Right ventricle myocardium inferior (tissue), 1 donor: ENCODE data around the gene LRRN4CL. TPM values are rescaled to one million over a fixed set of nuclear protein-coding genes. Genes with fewer than 3 reads are reported as not detected.
"Not testable (repeated sequence)": the region's sequence is repeated elsewhere in the genome, so short reads cannot be mapped to it uniquely, and the experiment has no call there.

Experiments used
- ATAC-seq: fragments of 200-7000 bp; cut with Tn5 transposase; one replicate; pipeline ENCODE4 v1.9.1; 2020; ENCODE audit warnings: mild to moderate bottlenecking, moderate library complexity
- DNase-seq: peaks from one replicate; pipeline ENCODE4 v3.0.0; 2021; ENCODE audit errors: missing footprints
- intact Hi-C: fragments of 100-400 bp; cut with DNase I; formaldehyde crosslinking; loops from one replicate; pipeline ENCODE4 v1.11.0; 2022
- total RNA-seq: library from RNA; stranded (reverse); fragmentation: NEBNext Ultra II Directional; extraction: Animal tissue kit (Norgen Biotek cat#: 25700); gene quantifications from one replicate; pipeline ENCODE4 v1.2.1, GENCODE V29; 2021
- donor health status: DM: no; HTN: yes; CAD: no; lungs with severe emphysema.

Gene LRRN4CL
- total RNA-seq, 1 donor from 2014 or later, result 4.5 TPM

- ATAC-seq (peak; percentile 98), DNase-seq (peak; percentile 98)
- intact Hi-C loops, result loop anchor here (1.0 to 5.0 kb wide), 4 partner anchors 12 to 118 kb away; partner anchors contain the start of genes AHNAK, BSCL2, GNG3 and HNRNPUL2
Observed at GRCh38 chr11:62665075-62665598, 24.2 kb downstream of the LRRN4CL start, which contains the start of the genes C11orf98 and CSKMT. TSS of gene C11orf98 (minus strand) at chr11:62665210. CDS start at chr11:62665169, 41 bp downstream. TSS of gene CSKMT (plus strand) at chr11:62665312. CDS start at chr11:62665880, 568 bp downstream.

- peak; percentile 12 for ATAC-seq
- DNase-seq, result no peak
- intact Hi-C loops, result loop anchor here (1.0 to 5.0 kb wide), 5 partner anchors 11 to 117 kb away; partner anchors contain the start of genes AHNAK, BSCL2, EML3 and GNG3
Observed at GRCh38 chr11:62664405-62665074, 24.8 kb downstream of the LRRN4CL start.

DNA sequence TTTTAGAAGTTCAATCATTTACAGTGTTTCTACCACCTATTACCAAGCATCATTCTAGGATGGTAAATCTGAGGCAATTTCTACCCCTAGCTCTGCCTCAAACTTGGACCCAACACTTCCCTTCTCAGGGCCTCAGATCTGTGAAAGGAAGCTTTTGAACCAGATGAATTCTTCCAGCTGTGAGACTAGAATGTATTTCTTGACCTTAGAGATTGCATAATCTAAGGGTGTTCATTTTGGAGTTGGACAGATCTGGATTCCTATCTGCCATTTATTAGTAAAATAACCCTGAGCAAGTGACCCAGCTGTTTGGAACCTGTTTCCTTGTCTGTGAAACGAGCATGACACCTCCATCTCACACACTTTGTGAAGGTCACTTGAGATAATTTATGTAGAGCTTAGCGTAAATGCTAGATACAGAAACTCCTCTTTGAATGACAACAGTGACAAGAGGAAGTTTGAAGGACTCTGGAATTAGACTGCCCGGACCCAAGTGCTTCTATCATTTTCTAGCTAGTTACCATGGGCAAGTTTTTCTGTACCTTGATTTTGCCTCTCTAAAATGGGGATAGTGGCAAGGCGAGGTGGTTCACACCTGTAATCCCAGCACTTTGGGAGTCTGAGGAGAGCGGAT lies 32.4 kb downstream of the LRRN4CL start:
- DNase-seq (no peak), ATAC-seq (no peak)
- intact Hi-C loops, result no loop called here

- no peak for ATAC-seq
- no peak for DNase-seq
- intact Hi-C loops, result no loop called here
Observed at GRCh38 chr11:62654297-62654696, 35.0 kb downstream of the LRRN4CL start.

DNA sequence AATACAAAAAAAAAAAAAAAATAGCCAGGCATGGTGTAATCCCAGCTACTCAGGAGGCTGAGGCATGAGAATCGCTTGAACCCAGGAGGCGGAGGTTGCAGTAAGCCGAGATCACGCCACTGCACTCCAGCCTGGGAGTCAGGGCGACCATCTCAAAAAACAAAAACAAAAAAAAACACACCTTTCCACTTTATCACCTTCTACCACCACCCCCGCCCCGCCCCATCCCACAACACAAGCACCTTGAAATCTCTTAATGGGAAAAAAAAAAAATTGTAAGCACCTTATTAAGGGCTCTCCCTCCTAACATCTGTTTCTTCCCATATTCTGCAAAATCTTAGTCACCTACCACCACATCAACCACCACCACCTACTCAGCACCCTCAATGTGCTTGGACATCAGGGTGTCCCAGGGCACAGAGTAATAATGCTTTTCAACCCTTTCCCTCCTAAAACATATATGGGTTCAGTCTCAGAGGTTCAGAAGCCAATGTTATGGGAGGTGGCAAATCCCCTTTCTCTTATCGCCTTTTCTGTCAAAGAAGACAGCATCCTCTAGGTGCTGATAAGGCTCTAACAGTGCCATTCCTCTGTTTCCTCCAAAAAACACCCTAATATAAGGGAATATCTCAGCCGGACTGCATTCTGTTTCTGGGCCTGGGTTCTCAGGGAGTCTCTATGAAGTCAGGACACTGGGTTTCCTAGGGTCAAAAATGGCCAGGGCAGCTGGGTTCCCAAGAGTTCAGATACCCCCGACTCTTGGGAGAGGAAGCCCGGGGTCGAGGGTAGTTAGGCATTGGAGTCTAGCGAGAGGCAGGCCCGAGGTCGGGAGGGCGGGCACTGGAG lies 36.9 kb downstream of the LRRN4CL start:
- intact Hi-C loops, result loop anchor here (1.0 kb wide), 1 partner anchor 13 kb away; the partner anchor contains the start of genes C11orf98 and CSKMT
- DNase-seq (no peak), ATAC-seq (no peak)

- intact Hi-C loops, DNase-seq: not testable (repeated sequence)
Observed at GRCh38 chr11:62650283-62650682, 39.0 kb downstream of the LRRN4CL start.

DNA sequence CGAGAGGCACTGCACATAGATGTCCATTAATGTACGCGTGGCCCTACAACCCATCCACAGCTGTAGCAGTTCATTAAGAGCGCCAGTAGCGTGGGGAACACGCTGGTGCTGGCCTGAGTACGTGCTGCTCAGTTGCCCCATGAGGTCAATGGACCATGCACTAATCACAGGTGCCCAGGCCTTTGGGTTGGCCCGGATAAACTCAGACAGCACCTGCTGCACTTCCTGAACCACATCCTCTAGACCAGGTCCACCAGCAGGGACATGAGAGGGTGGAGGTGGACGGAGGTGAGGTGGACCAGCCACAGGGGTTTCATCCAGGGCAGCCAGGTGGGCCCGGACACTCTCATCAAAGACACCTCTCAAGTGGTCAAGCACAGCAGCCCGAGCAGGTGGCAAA lies 39.8 kb downstream of the LRRN4CL start:
- ATAC-seq, result no peak
- intact Hi-C loops, result no loop called here

More at GRCh38 chr11:62650283-62650682, 39.0 kb downstream of the LRRN4CL start:
- ATAC-seq, result not testable (repeated sequence)

GRCh38 chr11:62648967-62649364 lies 40.4 kb downstream of the LRRN4CL start:
- DNase-seq (no peak), ATAC-seq (no peak)
- intact Hi-C loops, result no loop called here

More for the DNA sequence above, 39.8 kb downstream of the LRRN4CL start:
- DNase-seq, result no peak

GRCh38 chr11:62648185-62648966 lies 41.0 kb downstream of the LRRN4CL start:
- DNase-seq, result no peak
- intact Hi-C loops, result no loop called here
- ATAC-seq, result no peak

DNA sequence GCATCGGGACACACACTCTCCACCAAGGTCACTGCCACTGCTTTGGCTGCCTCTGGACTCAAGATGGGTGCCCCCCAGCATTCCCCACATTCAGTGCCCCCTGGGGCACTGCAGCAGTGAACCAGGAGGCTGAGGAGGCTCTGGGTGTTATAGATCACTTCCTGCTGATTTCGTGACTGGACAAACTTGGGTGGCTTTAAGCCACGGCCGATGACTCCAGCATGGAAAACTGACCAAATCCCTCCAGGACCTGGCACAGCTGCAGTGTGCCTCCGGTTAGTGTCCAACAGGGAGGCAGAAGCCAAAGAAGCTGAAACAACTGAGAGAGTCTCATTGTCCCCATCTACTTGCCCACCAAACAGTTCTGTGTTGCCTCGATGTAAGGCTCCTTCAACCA lies 41.7 kb downstream of the LRRN4CL start:
- DNase-seq (no peak), ATAC-seq (no peak)
- intact Hi-C loops, result no loop called here

DNA sequence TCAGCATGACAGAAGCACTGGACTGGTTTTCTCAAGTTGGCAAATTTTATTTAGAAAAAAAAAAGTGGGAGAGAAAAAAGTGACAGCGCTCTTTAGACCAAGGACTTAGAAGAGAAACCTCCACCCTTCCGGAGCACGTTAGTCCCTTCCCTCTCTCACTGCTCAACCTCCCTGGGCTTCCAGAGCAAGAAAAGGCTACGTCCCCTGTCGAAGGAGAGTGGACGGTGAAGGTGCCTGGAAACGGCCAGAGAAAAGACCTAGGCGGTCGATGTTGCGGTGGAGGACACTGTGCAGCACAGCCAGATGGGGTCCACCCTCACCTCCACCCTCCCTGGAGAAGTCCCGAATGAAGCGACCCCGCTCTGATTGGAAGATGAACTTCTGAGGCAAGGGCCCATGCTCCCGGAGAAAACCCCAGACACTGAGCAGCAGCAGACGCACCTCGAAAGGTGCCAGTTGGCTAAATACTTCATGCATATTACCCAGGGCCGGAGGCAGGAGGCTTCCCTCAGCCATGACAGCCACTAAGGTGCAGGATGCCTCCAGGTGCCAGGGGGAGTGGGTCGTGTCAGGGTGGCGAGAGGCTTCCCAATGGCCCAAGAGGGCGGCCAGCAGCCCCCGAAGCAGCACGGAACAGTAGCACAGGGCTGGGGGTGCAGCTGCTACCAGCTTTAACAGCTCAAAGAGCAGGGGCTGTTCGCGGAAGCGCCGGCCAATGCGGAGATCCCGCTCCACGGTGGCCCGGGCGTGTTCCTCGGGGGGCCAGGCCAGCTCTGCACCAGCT lies 42.3 kb downstream of the LRRN4CL start:
- ATAC-seq (no peak), DNase-seq (no peak)
- intact Hi-C loops, result no loop called here

- intact Hi-C loops, result loop anchor here (2.0 kb wide), 1 partner anchor 23 kb away; no protein-coding TSS in a partner anchor
- DNase-seq (peak; percentile 100), ATAC-seq (peak; percentile 98)
Observed at GRCh38 chr11:62645946-62646824, 43.1 kb downstream of the LRRN4CL start, which contains the start of gene GANAB. TSS of gene GANAB (minus strand) at chr11:62646613. CDS start at chr11:62646599, 14 bp downstream.

DNA sequence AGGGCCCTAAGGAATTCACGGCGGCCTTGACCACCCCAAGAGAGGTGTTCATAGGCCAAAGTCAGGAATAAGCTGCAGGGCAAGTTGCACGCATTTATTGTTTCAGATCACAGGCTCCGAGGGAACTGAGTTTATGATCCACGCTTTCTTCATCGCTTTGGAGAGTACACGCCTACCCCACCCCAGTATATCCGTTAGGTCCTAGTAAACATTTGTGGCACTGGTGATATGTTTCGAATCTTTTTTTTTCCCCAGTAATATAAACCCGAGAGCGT lies 43.7 kb downstream of the LRRN4CL start:
- no peak for DNase-seq
- ATAC-seq, result no peak
- intact Hi-C loops, result loop anchor here (2.0 kb wide), 1 partner anchor 23 kb away; no protein-coding TSS in a partner anchor

- intact Hi-C loops, result loop anchor here (2.0 kb wide), 1 partner anchor 21 kb away; no protein-coding TSS in a partner anchor
- ATAC-seq, result no peak
- no peak for DNase-seq
Observed at GRCh38 chr11:62644220-62644619, 45.1 kb downstream of the LRRN4CL start.
